SH-SY5Y (cell line): ENCODE measurements around the gene NCKAP5.

Experiments
- GATA2 ChIP-seq: IDR thresholded peaks from 2 replicates; pipeline ENCODE4 v1.6.1; 2011; ENCODE audit warnings: mild to moderate bottlenecking, low read depth, low read length
- GATA3 ChIP-seq: IDR thresholded peaks from 2 replicates; pipeline ENCODE4 v1.6.1; 2011; ENCODE audit warnings: low read depth, mild to moderate bottlenecking, low read length, moderate library complexity

DNA sequence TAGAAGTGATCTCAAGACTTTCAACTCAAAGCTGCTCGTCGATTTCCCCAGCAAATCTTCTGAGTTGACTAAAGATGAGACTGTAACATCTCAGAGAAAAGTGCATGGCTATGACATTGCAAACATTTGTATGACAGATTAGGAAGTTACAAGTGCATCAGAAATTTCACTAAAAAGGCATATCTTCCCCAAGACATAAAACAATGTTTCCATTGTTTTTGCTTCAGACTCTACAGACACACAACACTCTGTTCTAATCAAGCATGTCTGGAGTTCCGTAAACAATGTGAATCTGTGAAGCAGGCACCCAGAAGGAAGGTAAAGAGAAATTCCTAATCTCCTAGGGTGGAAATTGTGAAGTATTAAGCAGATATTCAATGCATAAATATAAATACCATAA, 753.6 kb downstream of the NCKAP5 start:
- TF ChIP-seq GATA2 (no peak), GATA3 (no peak)
